OCI-LY1 (cell line): ENCODE results near the gene GORASP1.

ENCODE experiments used
- EZH2 ChIP-seq: fragments of 200-600 bp; sonication (generic), shearing (Covaris generic); IDR thresholded peaks from 2 replicates; pipeline ENCODE4 v1.8.0; 2017; ENCODE audit warnings: borderline replicate concordance, mixed run types, mild to moderate bottlenecking, antibody characterized with exemption, low read length, moderate library complexity, mixed read lengths
- TF ChIP-seq, protein P1 (sequence below): fragments of 200-600 bp; sonication (generic), shearing (Covaris generic); IDR thresholded peaks from 2 replicates; pipeline ENCODE4 v1.5.1; 2017; ENCODE audit warnings: mild to moderate bottlenecking, antibody characterized with exemption, low read length, moderate library complexity, mixed read lengths

- TF ChIP-seq, protein P1, sequence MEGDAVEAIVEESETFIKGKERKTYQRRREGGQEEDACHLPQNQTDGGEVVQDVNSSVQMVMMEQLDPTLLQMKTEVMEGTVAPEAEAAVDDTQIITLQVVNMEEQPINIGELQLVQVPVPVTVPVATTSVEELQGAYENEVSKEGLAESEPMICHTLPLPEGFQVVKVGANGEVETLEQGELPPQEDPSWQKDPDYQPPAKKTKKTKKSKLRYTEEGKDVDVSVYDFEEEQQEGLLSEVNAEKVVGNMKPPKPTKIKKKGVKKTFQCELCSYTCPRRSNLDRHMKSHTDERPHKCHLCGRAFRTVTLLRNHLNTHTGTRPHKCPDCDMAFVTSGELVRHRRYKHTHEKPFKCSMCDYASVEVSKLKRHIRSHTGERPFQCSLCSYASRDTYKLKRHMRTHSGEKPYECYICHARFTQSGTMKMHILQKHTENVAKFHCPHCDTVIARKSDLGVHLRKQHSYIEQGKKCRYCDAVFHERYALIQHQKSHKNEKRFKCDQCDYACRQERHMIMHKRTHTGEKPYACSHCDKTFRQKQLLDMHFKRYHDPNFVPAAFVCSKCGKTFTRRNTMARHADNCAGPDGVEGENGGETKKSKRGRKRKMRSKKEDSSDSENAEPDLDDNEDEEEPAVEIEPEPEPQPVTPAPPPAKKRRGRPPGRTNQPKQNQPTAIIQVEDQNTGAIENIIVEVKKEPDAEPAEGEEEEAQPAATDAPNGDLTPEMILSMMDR, result no peak
- TF ChIP-seq EZH2, result no peak
Observed at GRCh38 chr3:39122813-39123212, 15.4 kb upstream of the GORASP1 start.
